ENCODE measurements around the gene PPM1H.

Gene PPM1H

DNA sequence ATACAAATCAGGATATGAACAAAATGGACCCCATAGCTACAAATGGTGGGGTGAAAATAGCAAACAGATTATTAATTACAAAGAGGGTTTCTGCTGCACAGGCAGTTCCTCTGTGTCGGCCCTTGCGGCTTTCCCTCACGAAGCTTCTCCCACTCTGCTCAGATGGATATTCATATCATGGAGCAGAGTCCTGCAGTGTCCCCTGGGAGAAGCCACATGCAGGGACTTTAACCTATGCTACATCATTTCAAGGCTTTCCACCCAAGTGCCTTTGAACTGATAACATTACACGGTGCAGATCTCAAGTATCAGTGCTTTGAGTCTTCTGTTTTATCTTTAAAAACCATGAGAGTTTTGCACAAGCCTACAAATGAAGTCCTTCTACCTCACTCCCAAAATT is 229.1 kb downstream of the PPM1H start:
- Histone ChIP-seq H3K9me3 (no peaks in the 10 kb centered on the region), H3K36me3 (no peaks in the 10 kb centered on the region), H3K27me3 (no peaks in the 10 kb centered on the region), H3K27ac (no peak overlapping the region), H3K4me1 (peaks cover 0 to 42% (median 29%) of the 10 kb centered on the region in 4 donors), H3K4me3 (no peak overlapping the region)
- TF ChIP-seq, protein P1, sequence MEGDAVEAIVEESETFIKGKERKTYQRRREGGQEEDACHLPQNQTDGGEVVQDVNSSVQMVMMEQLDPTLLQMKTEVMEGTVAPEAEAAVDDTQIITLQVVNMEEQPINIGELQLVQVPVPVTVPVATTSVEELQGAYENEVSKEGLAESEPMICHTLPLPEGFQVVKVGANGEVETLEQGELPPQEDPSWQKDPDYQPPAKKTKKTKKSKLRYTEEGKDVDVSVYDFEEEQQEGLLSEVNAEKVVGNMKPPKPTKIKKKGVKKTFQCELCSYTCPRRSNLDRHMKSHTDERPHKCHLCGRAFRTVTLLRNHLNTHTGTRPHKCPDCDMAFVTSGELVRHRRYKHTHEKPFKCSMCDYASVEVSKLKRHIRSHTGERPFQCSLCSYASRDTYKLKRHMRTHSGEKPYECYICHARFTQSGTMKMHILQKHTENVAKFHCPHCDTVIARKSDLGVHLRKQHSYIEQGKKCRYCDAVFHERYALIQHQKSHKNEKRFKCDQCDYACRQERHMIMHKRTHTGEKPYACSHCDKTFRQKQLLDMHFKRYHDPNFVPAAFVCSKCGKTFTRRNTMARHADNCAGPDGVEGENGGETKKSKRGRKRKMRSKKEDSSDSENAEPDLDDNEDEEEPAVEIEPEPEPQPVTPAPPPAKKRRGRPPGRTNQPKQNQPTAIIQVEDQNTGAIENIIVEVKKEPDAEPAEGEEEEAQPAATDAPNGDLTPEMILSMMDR (IDR thresholded peaks at IDR 0.05) = no peak
- no peak for DNase-seq
- intact Hi-C loops (cut with DNase I; ENCODE audit: low total_unique reads) = no loop called here

DNA sequence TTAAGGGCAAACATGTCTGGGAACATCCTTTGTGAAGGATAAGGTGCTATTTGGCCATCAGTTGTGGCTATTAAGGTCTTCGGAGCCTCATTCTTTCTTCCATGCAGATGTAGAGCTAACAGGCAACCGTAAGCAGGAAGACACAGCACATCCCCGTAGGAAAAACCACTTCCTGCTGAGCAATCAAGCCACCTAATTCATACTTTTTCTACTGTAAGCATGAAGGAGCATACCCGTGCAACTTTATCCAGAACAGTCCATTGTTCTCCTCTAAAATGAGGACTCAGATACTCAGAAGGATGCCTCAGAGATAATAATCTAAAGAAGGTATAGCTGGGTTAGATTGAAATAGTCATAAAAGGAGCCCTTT is 232.0 kb downstream of the PPM1H start:
- DNase-seq = no peak
- no peaks in the 10 kb centered on the region for H3K27me3 ChIP-seq
- intact Hi-C loops (cut with DNase I; ENCODE audit: low total_unique reads) = no loop called here
- no peaks in the 10 kb centered on the region for H3K9me3 ChIP-seq
- H3K4me1 ChIP-seq = peaks cover 0 to 44% (median 30%) of the 10 kb centered on the region in 4 donors
- no peaks in the 10 kb centered on the region for H3K36me3 ChIP-seq
- H3K4me3 ChIP-seq = no peak overlapping the region
- TF ChIP-seq, protein P1 (IDR thresholded peaks at IDR 0.05) = no peak
- H3K27ac ChIP-seq = peak overlapping the region; percentile 52 to 78

DNA sequence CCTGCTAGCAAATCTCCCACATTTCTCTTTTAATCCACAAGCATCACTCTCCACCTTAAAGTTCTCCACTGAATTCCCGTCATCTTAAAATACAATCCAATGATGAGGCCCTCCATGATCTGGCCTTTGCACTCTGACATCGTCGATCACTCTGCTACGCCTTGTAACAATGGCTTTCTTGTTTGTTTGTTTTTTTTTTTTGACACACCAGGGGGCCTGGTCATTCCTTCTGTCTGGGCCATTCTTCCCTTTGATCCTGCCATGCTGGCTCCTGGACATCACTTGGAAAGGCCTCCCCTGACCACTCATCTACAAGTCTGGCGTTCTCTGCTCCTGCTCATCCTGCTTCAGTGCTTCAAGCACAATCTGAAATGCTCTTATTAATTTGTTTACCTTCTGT is 233.5 kb downstream of the PPM1H start:
- intact Hi-C loops (cut with DNase I; ENCODE audit: low total_unique reads) = no loop called here
- Histone ChIP-seq H3K27me3 (no peaks in the 10 kb centered on the region), H3K27ac (no peak overlapping the region), H3K36me3 (no peaks in the 10 kb centered on the region), H3K9me3 (no peaks in the 10 kb centered on the region), H3K4me1 (peaks cover 0 to 47% (median 30%) of the 10 kb centered on the region in 4 donors), H3K4me3 (no peak overlapping the region)
- TF ChIP-seq, protein P1 (IDR thresholded peaks at IDR 0.05) = no peak
- DNase-seq = no peak

DNA sequence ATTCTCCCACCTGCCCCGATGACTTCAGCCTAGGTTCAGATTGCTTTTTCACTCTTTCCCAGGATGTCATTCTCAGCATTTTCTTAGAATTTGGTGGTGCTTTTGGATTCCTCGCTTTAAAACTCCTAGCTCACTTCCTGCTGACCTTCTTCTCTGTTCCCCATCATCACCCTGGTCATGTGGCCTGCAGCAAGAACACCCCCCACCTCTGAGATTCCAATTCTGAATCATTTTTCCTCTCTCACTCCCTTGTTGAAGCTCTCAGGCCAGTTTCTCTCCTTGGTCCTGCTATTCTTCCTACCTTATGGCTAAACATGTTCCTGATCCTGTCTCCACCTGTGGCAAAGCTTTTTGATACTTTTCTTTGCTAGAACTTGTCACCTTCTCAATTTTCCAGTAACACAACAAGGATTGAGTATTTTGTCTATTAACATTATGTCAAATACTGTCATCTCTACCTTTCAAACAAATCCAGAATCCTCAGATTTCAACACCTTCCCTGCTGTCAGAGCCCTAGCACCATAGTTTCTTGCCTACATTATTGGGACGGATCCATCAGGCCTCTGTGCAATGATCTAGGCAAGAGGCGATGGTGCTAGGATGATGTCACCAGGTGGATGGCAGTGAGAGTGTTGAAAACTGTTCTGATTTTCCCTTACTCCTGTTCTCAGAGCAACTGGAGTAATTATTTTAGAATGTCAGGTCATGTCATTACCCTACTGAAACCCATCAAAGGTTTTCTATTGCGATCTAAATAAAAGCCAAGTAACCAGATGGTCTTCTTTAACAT is 234.7 kb downstream of the PPM1H start:
- Histone ChIP-seq H3K36me3 (no peaks in the 10 kb centered on the region), H3K4me1 (peaks cover 0 to 47% (median 30%) of the 10 kb centered on the region in 4 donors), H3K4me3 (no peak overlapping the region), H3K27me3 (no peaks in the 10 kb centered on the region), H3K9me3 (no peaks in the 10 kb centered on the region), H3K27ac (no peak overlapping the region)
- no peak for DNase-seq
- intact Hi-C loops (cut with DNase I; ENCODE audit: low total_unique reads) = no loop called here
- TF ChIP-seq, protein P1 (IDR thresholded peaks at IDR 0.05) = no peak

DNA sequence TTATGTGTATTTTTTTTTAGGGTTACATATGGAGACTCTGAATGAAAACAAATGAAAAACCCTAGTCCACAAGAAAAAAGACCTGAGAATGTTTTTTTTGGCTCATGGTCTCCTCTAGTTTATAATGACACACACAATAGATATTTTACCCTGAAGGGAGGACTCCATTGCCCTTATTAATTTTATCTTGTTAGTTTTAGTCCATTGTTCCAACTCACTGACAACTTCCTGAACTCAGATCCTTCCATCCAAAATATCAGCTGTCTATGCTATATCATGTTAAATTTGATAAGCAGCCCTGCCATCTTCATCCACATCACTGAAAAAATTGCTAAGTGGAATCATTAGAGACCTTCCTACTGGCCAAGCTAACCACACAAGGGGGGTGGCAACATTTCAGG is 236.2 kb downstream of the PPM1H start:
- DNase-seq = no peak
- H3K27ac ChIP-seq = no peak overlapping the region
- no peak overlapping the region for H3K4me3 ChIP-seq
- TF ChIP-seq, protein P1 (IDR thresholded peaks at IDR 0.05) = no peak
- intact Hi-C loops (cut with DNase I; ENCODE audit: low total_unique reads) = no loop called here
- H3K4me1 ChIP-seq = peaks cover 0 to 40% (median 20%) of the 10 kb centered on the region in 4 donors
- H3K36me3 ChIP-seq = no peaks in the 10 kb centered on the region
- no peaks in the 10 kb centered on the region for H3K27me3 ChIP-seq
- H3K9me3 ChIP-seq = no peaks in the 10 kb centered on the region
